ENCODE results near the gene ZNF512.
"Not testable (repeated sequence)": the region's sequence is repeated elsewhere in the genome, so short reads cannot be mapped to it uniquely, and the experiment has no call there.

- TF ChIP-seq, protein P1, sequence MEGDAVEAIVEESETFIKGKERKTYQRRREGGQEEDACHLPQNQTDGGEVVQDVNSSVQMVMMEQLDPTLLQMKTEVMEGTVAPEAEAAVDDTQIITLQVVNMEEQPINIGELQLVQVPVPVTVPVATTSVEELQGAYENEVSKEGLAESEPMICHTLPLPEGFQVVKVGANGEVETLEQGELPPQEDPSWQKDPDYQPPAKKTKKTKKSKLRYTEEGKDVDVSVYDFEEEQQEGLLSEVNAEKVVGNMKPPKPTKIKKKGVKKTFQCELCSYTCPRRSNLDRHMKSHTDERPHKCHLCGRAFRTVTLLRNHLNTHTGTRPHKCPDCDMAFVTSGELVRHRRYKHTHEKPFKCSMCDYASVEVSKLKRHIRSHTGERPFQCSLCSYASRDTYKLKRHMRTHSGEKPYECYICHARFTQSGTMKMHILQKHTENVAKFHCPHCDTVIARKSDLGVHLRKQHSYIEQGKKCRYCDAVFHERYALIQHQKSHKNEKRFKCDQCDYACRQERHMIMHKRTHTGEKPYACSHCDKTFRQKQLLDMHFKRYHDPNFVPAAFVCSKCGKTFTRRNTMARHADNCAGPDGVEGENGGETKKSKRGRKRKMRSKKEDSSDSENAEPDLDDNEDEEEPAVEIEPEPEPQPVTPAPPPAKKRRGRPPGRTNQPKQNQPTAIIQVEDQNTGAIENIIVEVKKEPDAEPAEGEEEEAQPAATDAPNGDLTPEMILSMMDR (conservative IDR thresholded peaks at IDR 0.05; ENCODE audit: low read length) = not testable (repeated sequence)
- not testable (repeated sequence) for TF ChIP-seq EZH2phosphoT487 (IDR thresholded peaks at IDR 0.05; ENCODE audit: borderline replicate concordance)
Observed at GRCh38 chr2:27630257-27630656, 47.4 kb downstream of the ZNF512 start.
